ENCODE data around the gene SLC7A14.

SLC7A14 gene

GRCh38 chr3:170443457-170443856, 142.4 kb downstream of the SLC7A14 start:
- in situ Hi-C loops (cut with MboI; ENCODE audit: low pct_unique_long_range_greater_than_20kb, low sequenced_read_pairs): no loop called here
- DNase-seq: no peak

- in situ Hi-C loops (cut with MboI; ENCODE audit: low pct_unique_long_range_greater_than_20kb, low sequenced_read_pairs): no loop called here
- no peak for DNase-seq
Measured at GRCh38 chr3:170442947-170443346, 142.9 kb downstream of the SLC7A14 start.

- in situ Hi-C loops (cut with MboI; ENCODE audit: low pct_unique_long_range_greater_than_20kb, low sequenced_read_pairs): no loop called here
- DNase-seq: no peak
Measured at GRCh38 chr3:170441412-170441811, 144.5 kb downstream of the SLC7A14 start.

- in situ Hi-C loops (cut with MboI; ENCODE audit: low pct_unique_long_range_greater_than_20kb, low sequenced_read_pairs): no loop called here
- no peak for DNase-seq
Measured at GRCh38 chr3:170440344-170440743, 145.5 kb downstream of the SLC7A14 start.

- DNase-seq: no peak
- in situ Hi-C loops (cut with MboI; ENCODE audit: low pct_unique_long_range_greater_than_20kb, low sequenced_read_pairs): no loop called here
Measured at GRCh38 chr3:170438836-170439235, 147.0 kb downstream of the SLC7A14 start.

GRCh38 chr3:170437696-170438407, 148.0 kb downstream of the SLC7A14 start:
- in situ Hi-C loops (cut with MboI; ENCODE audit: low pct_unique_long_range_greater_than_20kb, low sequenced_read_pairs): no loop called here
- DNase-seq: no peak

- in situ Hi-C loops (cut with MboI; ENCODE audit: low pct_unique_long_range_greater_than_20kb, low sequenced_read_pairs): no loop called here
- no peak for DNase-seq
Measured at GRCh38 chr3:170437176-170437575, 148.7 kb downstream of the SLC7A14 start.

GRCh38 chr3:170436697-170437096, 149.2 kb downstream of the SLC7A14 start:
- in situ Hi-C loops (cut with MboI; ENCODE audit: low pct_unique_long_range_greater_than_20kb, low sequenced_read_pairs): no loop called here
- no peak for DNase-seq

GRCh38 chr3:170432416-170432815, 153.5 kb downstream of the SLC7A14 start:
- no peak for DNase-seq
- in situ Hi-C loops (cut with MboI; ENCODE audit: low pct_unique_long_range_greater_than_20kb, low sequenced_read_pairs): no loop called here

GRCh38 chr3:170431054-170431453, 154.8 kb downstream of the SLC7A14 start:
- no peak for DNase-seq
- in situ Hi-C loops (cut with MboI; ENCODE audit: low pct_unique_long_range_greater_than_20kb, low sequenced_read_pairs): no loop called here

GRCh38 chr3:170429050-170429449, 156.8 kb downstream of the SLC7A14 start:
- DNase-seq: peak; percentile 7
- in situ Hi-C loops (cut with MboI; ENCODE audit: low pct_unique_long_range_greater_than_20kb, low sequenced_read_pairs): no loop called here

GRCh38 chr3:170428095-170428494, 157.8 kb downstream of the SLC7A14 start:
- in situ Hi-C loops (cut with MboI; ENCODE audit: low pct_unique_long_range_greater_than_20kb, low sequenced_read_pairs): no loop called here

GRCh38 chr3:170426240-170426797, 159.6 kb downstream of the SLC7A14 start:
- DNase-seq: peak; percentile 7
- in situ Hi-C loops (cut with MboI; ENCODE audit: low pct_unique_long_range_greater_than_20kb, low sequenced_read_pairs): no loop called here

More at GRCh38 chr3:170428095-170428494, 157.8 kb downstream of the SLC7A14 start:
- no peak for DNase-seq

- in situ Hi-C loops (cut with MboI; ENCODE audit: low pct_unique_long_range_greater_than_20kb, low sequenced_read_pairs): no loop called here
- no peak for DNase-seq
Measured at GRCh38 chr3:170425491-170426239, 160.2 kb downstream of the SLC7A14 start.

- in situ Hi-C loops (cut with MboI; ENCODE audit: low pct_unique_long_range_greater_than_20kb, low sequenced_read_pairs): loop anchor here (25.0 kb wide), 1 partner anchor 387 kb away; no protein-coding TSS in a partner anchor
- no peak for DNase-seq
Measured at GRCh38 chr3:170424879-170425278, 161.0 kb downstream of the SLC7A14 start.

- in situ Hi-C loops (cut with MboI; ENCODE audit: low pct_unique_long_range_greater_than_20kb, low sequenced_read_pairs): loop anchor here (25.0 kb wide), 1 partner anchor 389 kb away; no protein-coding TSS in a partner anchor
- DNase-seq: no peak
Measured at GRCh38 chr3:170423001-170423615, 162.8 kb downstream of the SLC7A14 start.

- no peak for DNase-seq
- in situ Hi-C loops (cut with MboI; ENCODE audit: low pct_unique_long_range_greater_than_20kb, low sequenced_read_pairs): loop anchor here (25.0 kb wide), 1 partner anchor 391 kb away; no protein-coding TSS in a partner anchor
Measured at GRCh38 chr3:170421758-170422157, 164.1 kb downstream of the SLC7A14 start.

- no peak for DNase-seq
- in situ Hi-C loops (cut with MboI; ENCODE audit: low pct_unique_long_range_greater_than_20kb, low sequenced_read_pairs): loop anchor here (25.0 kb wide), 1 partner anchor 391 kb away; no protein-coding TSS in a partner anchor
Measured at GRCh38 chr3:170421111-170421641, 164.7 kb downstream of the SLC7A14 start.

- in situ Hi-C loops (cut with MboI; ENCODE audit: low pct_unique_long_range_greater_than_20kb, low sequenced_read_pairs): loop anchor here (25.0 kb wide), 1 partner anchor 392 kb away; no protein-coding TSS in a partner anchor
- peak; percentile 14 for DNase-seq
Measured at GRCh38 chr3:170420307-170420821, 165.5 kb downstream of the SLC7A14 start.

All from KBM-7 (cell line).